ENCODE results near the gene DDC. TPM values are rescaled to one million over a fixed set of nuclear protein-coding genes. Genes with fewer than 3 reads are reported as not detected.

DDC gene
- total RNA-seq, 3 donors from 2014 or later (not counting 1 experiment from before 2014, with no cell fraction given): not detected

GRCh38 chr7:50589364-50589763 lies 24.2 kb upstream of the DDC start:
- Histone ChIP-seq H3K27me3 (ENCODE audit: control insufficient read depth, insufficient read depth, low read length) (no peaks in the 10 kb centered on the region), H3K9me3 (ENCODE audit: control insufficient read depth, insufficient read depth, low read length) (peaks cover 6% of the 10 kb centered on the region), H3K36me3 (ENCODE audit: control insufficient read depth, insufficient read depth, low read length) (no peaks in the 10 kb centered on the region), H3K4me3 (ENCODE audit: low read length) (no peak overlapping the region), H3K4me1 (ENCODE audit: control insufficient read depth, insufficient read depth, low read length) (no peaks in the 10 kb centered on the region), H3K27ac (ENCODE audit: low read length) (no peak overlapping the region)
- no peak overlapping the region for H3K27ac Mint-ChIP-seq
- peaks cover 8 to 20% of the 10 kb centered on the region in 2 donors for H3K27me3 Mint-ChIP-seq (ENCODE audit: low read depth in 2 of 2)
- no peaks in the 10 kb centered on the region for H3K4me1 Mint-ChIP-seq
- 63% methylated on average over 2 of the region's 2 CpGs for WGBS (ENCODE audit: insufficient coverage)
- DNase-seq (no peak), ATAC-seq (no peak)
- no peaks in the 10 kb centered on the region for H3K36me3 Mint-ChIP-seq
- no peaks in the 10 kb centered on the region for H3K9me3 Mint-ChIP-seq
- H3K4me3 Mint-ChIP-seq: no peak overlapping the region
- TF ChIP-seq, protein P1, sequence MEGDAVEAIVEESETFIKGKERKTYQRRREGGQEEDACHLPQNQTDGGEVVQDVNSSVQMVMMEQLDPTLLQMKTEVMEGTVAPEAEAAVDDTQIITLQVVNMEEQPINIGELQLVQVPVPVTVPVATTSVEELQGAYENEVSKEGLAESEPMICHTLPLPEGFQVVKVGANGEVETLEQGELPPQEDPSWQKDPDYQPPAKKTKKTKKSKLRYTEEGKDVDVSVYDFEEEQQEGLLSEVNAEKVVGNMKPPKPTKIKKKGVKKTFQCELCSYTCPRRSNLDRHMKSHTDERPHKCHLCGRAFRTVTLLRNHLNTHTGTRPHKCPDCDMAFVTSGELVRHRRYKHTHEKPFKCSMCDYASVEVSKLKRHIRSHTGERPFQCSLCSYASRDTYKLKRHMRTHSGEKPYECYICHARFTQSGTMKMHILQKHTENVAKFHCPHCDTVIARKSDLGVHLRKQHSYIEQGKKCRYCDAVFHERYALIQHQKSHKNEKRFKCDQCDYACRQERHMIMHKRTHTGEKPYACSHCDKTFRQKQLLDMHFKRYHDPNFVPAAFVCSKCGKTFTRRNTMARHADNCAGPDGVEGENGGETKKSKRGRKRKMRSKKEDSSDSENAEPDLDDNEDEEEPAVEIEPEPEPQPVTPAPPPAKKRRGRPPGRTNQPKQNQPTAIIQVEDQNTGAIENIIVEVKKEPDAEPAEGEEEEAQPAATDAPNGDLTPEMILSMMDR (IDR thresholded peaks at IDR 0.05): no peak
- intact Hi-C loops (cut with micrococcal nuclease): no loop called here

- H3K4me3 Mint-ChIP-seq: no peak overlapping the region
- peaks cover 8 to 20% of the 10 kb centered on the region in 2 donors for H3K27me3 Mint-ChIP-seq (ENCODE audit: low read depth in 2 of 2)
- ATAC-seq: peak in 1 of 3 donors; percentile 21
- Histone ChIP-seq H3K27ac (ENCODE audit: low read length) (no peak overlapping the region), H3K36me3 (ENCODE audit: control insufficient read depth, insufficient read depth, low read length) (no peaks in the 10 kb centered on the region), H3K4me3 (ENCODE audit: low read length) (no peak overlapping the region), H3K9me3 (ENCODE audit: control insufficient read depth, insufficient read depth, low read length) (peaks cover 10% of the 10 kb centered on the region), H3K4me1 (ENCODE audit: control insufficient read depth, insufficient read depth, low read length) (no peaks in the 10 kb centered on the region), H3K27me3 (ENCODE audit: control insufficient read depth, insufficient read depth, low read length) (no peaks in the 10 kb centered on the region)
- no peak for DNase-seq
- intact Hi-C loops (cut with micrococcal nuclease): no loop called here
- WGBS (ENCODE audit: insufficient coverage): 85% methylated on average over 8 of the region's 8 CpGs
- peaks cover 0 to 1% of the 10 kb centered on the region in 2 donors for H3K9me3 Mint-ChIP-seq
- TF ChIP-seq, protein P1 (IDR thresholded peaks at IDR 0.05): no peak
- no peaks in the 10 kb centered on the region for H3K4me1 Mint-ChIP-seq
- H3K36me3 Mint-ChIP-seq: peaks cover under 1% of the 10 kb centered on the region
- H3K27ac Mint-ChIP-seq: no peak overlapping the region
Measured at GRCh38 chr7:50588937-50589336, 23.7 kb upstream of the DDC start.

- intact Hi-C loops (cut with micrococcal nuclease): no loop called here
- Histone ChIP-seq H3K36me3 (ENCODE audit: control insufficient read depth, insufficient read depth, low read length) (no peaks in the 10 kb centered on the region), H3K4me1 (ENCODE audit: control insufficient read depth, insufficient read depth, low read length) (no peaks in the 10 kb centered on the region), H3K9me3 (ENCODE audit: control insufficient read depth, insufficient read depth, low read length) (peaks cover 19% of the 10 kb centered on the region), H3K27me3 (ENCODE audit: control insufficient read depth, insufficient read depth, low read length) (no peaks in the 10 kb centered on the region), H3K4me3 (ENCODE audit: low read length) (no peak overlapping the region), H3K27ac (ENCODE audit: low read length) (no peak overlapping the region)
- Mint-ChIP-seq H3K36me3 (peaks cover 8% of the 10 kb centered on the region), H3K4me3 (no peak overlapping the region), H3K27me3 (ENCODE audit: low read depth in 2 of 2) (peaks cover 7 to 20% of the 10 kb centered on the region in 2 donors), H3K27ac (no peak overlapping the region), H3K9me3 (peaks cover 3 to 11% of the 10 kb centered on the region in 2 donors), H3K4me1 (no peaks in the 10 kb centered on the region)
- ATAC-seq: no peak
- DNase-seq: no peak
- WGBS (ENCODE audit: insufficient coverage): 89% methylated on average over 6 of the region's 6 CpGs
- TF ChIP-seq, protein P1 (IDR thresholded peaks at IDR 0.05): no peak
Measured at GRCh38 chr7:50587737-50588136, 22.5 kb upstream of the DDC start.

DNA sequence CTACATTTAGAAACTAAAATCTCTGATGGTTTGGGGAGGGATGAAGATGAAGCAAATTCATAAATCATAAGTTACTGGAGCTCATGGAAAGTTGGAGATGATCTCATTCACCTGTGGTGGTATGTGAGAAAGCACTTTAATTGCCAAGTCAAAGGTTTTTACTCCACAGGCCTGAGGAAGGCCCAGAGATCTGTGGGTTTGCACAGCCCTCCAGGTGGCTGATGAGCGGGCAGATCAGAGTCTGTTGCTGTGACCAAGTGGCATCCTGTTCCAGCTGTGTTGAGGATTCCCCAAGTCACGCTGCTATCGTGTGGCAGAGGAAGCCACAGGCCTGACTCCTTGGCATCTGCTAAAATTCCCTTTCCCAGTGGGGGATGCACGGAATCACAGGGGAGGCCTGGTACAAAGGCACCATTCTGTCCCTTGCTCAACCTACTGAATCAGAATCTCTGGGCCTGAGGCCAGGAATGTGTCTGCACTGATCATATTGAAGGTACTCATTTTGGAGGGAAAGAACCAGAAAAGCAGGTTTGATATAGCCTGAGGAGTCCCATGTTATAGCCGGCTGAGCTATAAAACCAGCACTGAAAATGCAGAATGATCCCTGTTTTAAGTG lies 19.7 kb upstream of the DDC start:
- peaks cover 7 to 9% of the 10 kb centered on the region in 2 donors for H3K27me3 Mint-ChIP-seq (ENCODE audit: low read depth in 2 of 2)
- intact Hi-C loops (cut with micrococcal nuclease): no loop called here
- H3K27ac Mint-ChIP-seq: no peak overlapping the region
- H3K27ac ChIP-seq (ENCODE audit: low read length): no peak overlapping the region
- peaks cover 13% of the 10 kb centered on the region for H3K36me3 Mint-ChIP-seq
- TF ChIP-seq, protein P1 (IDR thresholded peaks at IDR 0.05): no peak
- peaks cover 19% of the 10 kb centered on the region for H3K9me3 ChIP-seq (ENCODE audit: control insufficient read depth, insufficient read depth, low read length)
- H3K36me3 ChIP-seq (ENCODE audit: control insufficient read depth, insufficient read depth, low read length): no peaks in the 10 kb centered on the region
- DNase-seq (no peak), ATAC-seq (no peak)
- H3K4me1 Mint-ChIP-seq: no peaks in the 10 kb centered on the region
- H3K4me3 Mint-ChIP-seq: no peak overlapping the region
- no peak overlapping the region for H3K4me3 ChIP-seq (ENCODE audit: low read length)
- peaks cover 3 to 13% of the 10 kb centered on the region in 2 donors for H3K9me3 Mint-ChIP-seq
- H3K4me1 ChIP-seq (ENCODE audit: control insufficient read depth, insufficient read depth, low read length): no peaks in the 10 kb centered on the region
- WGBS (ENCODE audit: insufficient coverage): 91% methylated on average over 5 of the region's 5 CpGs
- no peaks in the 10 kb centered on the region for H3K27me3 ChIP-seq (ENCODE audit: control insufficient read depth, insufficient read depth, low read length)
